Heart left ventricle (tissue), 16 donors: ENCODE results near the gene PODXL2. TPM values are rescaled to one million over a fixed set of nuclear protein-coding genes. Genes with fewer than 3 reads are reported as not detected.

Source experiments
- ATAC-seq, 4 donors: fragments of 200-7000 bp; cut with Tn5 transposase; one replicate each; pipeline ENCODE4 v1.9.1; 2020 to 2022; ENCODE audit warnings: moderate library complexity in 4 of 4, mild to moderate bottlenecking in 3 of 4, moderate number of reproducible peaks in 1 of 4
- DNase-seq, 5 donors: peaks; one replicate each; pipeline ENCODE4 v3.0.0-alpha.2; 2020
- H3K27ac ChIP-seq, 12 donors: fragments of 200-600 bp; sonication (generic) in 4 of 12; one replicate each; pipeline versions ENCODE4 v1.5.0 to v1.8.0; 2016 to 2022; ENCODE audit warnings: mild to moderate bottlenecking in 2 of 12
- H3K27me3 ChIP-seq, 9 donors: fragments of 200-600 bp; sonication (generic) in 2 of 9; one replicate each; pipeline versions ENCODE4 v1.5.1 to v1.8.0; 2016 to 2022; ENCODE audit warnings: mild to moderate bottlenecking in 3 of 9
- H3K36me3 ChIP-seq, 9 donors: fragments of 200-600 bp; sonication (generic) in 2 of 9; one replicate each; pipeline versions ENCODE4 v1.5.0 to v1.8.0; 2018 to 2022; ENCODE audit warnings: mild to moderate bottlenecking in 2 of 9
- H3K4me1 ChIP-seq, 12 donors: fragments of 200-600 bp; sonication (generic) in 4 of 12; one replicate each; pipeline versions ENCODE4 v1.5.0 to v1.8.0; 2016 to 2022; ENCODE audit warnings: mild to moderate bottlenecking in 3 of 12
- H3K4me3 ChIP-seq, 12 donors: fragments of 200-600 bp; sonication (generic) in 4 of 12; one replicate each; pipeline versions ENCODE4 v1.5.0 to v1.8.0; 2017 to 2022; ENCODE audit warnings: mild to moderate bottlenecking in 9 of 12, moderate library complexity in 4 of 12
- H3K9me3 ChIP-seq, 12 donors: fragments of 200-600 bp; sonication (generic) in 4 of 12; one replicate each; pipeline versions ENCODE4 v1.5.0 to v1.8.0; 2016 to 2022; ENCODE audit warnings: mild to moderate bottlenecking in 1 of 12
- CTCF ChIP-seq, 12 donors: fragments of 200-600 bp; sonication (generic) in 4 of 12; IDR thresholded peaks; one replicate each; pipeline versions ENCODE4 v1.5.0 to v1.8.0; 2018 to 2022; ENCODE audit warnings: antibody characterized with exemption in 12 of 12, mild to moderate bottlenecking in 5 of 12
- POLR2A ChIP-seq, 2 donors: fragments of 450-650 bp; IDR thresholded peaks; one replicate each; pipeline ENCODE4 v1.6.1; 2017; ENCODE audit warnings: antibody characterized with exemption in 2 of 2, mild to moderate bottlenecking in 2 of 2, moderate library complexity in 2 of 2
- WGBS, 4 donors: extraction: QIAGEN DNeasy Blood & Tissue Kit in 2 of 4; methylation state at CpG; one replicate each; pipeline versions ENCODE4 v1.1.5 to v1.1.7; 2013 to 2018; 5-methylcytosine and 5-hydroxymethylcytosine counted together
- intact Hi-C, 10 donors: fragments of 100-400 bp; cut with DNase I; formaldehyde crosslinking; loops; one replicate each; pipeline versions ENCODE4 v1.11.1 to v1.14.2; 2022
- polyA plus RNA-seq, 2 donors: library from polyadenylated mRNA; stranded (reverse); fragments of 200-250 nt; gene quantifications; one replicate each; pipeline ENCODE4 v1.2.3, GENCODE V29; 2013
- total RNA-seq, 9 donors: library from RNA; depleted of rRNA in 2 of 9; stranded (reverse); fragments of >200 nt in 2 of 9; fragmentation: NEBNext Ultra II Directional in 3 of 9; extraction: Animal tissue kit (Norgen Biotek cat#: 25700) in 3 of 9; gene quantifications; one replicate each; pipeline versions ENCODE4 v1.1.0 to v1.2.4, GENCODE V29; 2016 to 2023
- donor health status: ischemic (EF 13 %, LVEDD 7.1; RV severe dilation, severe dysfunction).
- donor health status: healthy with polysubstance abuse.
- donor health status: DM: no; HTN: yes; CAD: no.
- donor health status: DM: no; HTN: no; CAD: no.
- donor health status: ischemic (EF 25% LVEDD 6.9; RV normal size, moderate dysfunction).
- donor health status: ischemic (EF 25% LVEDD 5.7; RV mildly dilated, moderate dysfunction).
- donor health status: healthy.
- donor health status: DM: yes; HTN: yes; CAD: no.
- donor health status: ischemic (EF 35%, LVEDD 5.7; RV mildly dilated, moderate dysfunction).
- donor health status: nonischemic (EF 11% LVEDD 7.7; RV severe dilation, severe dysfunction).
- donor health status: DM: yes; HTN: yes; CAD: no.
- donor health status: PGD.
- donor health status: ischemic (EF 29% LVEDD 5.4; RV normal size, mild dysfunction).
- donor health status: nonischemic (EF 23%, LVEDD 6.1; RV moderate dilation, normal function).

Gene PODXL2
- total and polyA plus RNA-seq, 11 donors = 0.72 to 4.1 (median 2.1) TPM

GRCh38 chr3:127614928-127615589 lies 13.9 kb upstream of the PODXL2 start:
- Histone ChIP-seq H3K27ac (no peak overlapping the region), H3K27me3 (no peaks in the 10 kb centered on the region), H3K4me3 (no peak overlapping the region), H3K9me3 (no peaks in the 10 kb centered on the region), H3K4me1 (peaks cover 0 to 2% (median 0%) of the 10 kb centered on the region in 12 donors), H3K36me3 (peaks cover 0 to 41% (median 15%) of the 10 kb centered on the region in 9 donors)
- DNase-seq (no peak), ATAC-seq (no peak)
- 81 to 91% (median 84%) methylated on average over 4 of the region's 4 CpGs for WGBS, 4 donors
- TF ChIP-seq POLR2A (IDR thresholded peaks at IDR 0.05) (no peak), CTCF (IDR thresholded peaks at IDR 0.05) (no peak)
- intact Hi-C loops = no loop called here

GRCh38 chr3:127615631-127616305 lies 13.2 kb upstream of the PODXL2 start:
- DNase-seq (no peak), ATAC-seq (no peak)
- H3K27ac ChIP-seq = no peak overlapping the region
- intact Hi-C loops = no loop called here
- TF ChIP-seq POLR2A (IDR thresholded peaks at IDR 0.05) (no peak), CTCF (IDR thresholded peaks at IDR 0.05) (no peak)
- no peaks in the 10 kb centered on the region for H3K9me3 ChIP-seq
- 89 to 96% (median 93%) methylated on average over 6 of the region's 6 CpGs for WGBS, 4 donors
- peaks cover 0 to 2% (median 0%) of the 10 kb centered on the region in 12 donors for H3K4me1 ChIP-seq
- H3K4me3 ChIP-seq = no peak overlapping the region
- no peaks in the 10 kb centered on the region for H3K27me3 ChIP-seq
- peaks cover 0 to 42% (median 22%) of the 10 kb centered on the region in 9 donors for H3K36me3 ChIP-seq

- peaks cover 0 to 2% (median 0%) of the 10 kb centered on the region in 12 donors for H3K4me1 ChIP-seq
- intact Hi-C loops = no loop called here
- H3K27ac ChIP-seq = no peak overlapping the region
- peaks cover 0 to 48% (median 28%) of the 10 kb centered on the region in 9 donors for H3K36me3 ChIP-seq
- no peak for ATAC-seq
- H3K4me3 ChIP-seq = no peak overlapping the region
- no peaks in the 10 kb centered on the region for H3K27me3 ChIP-seq
- H3K9me3 ChIP-seq = no peaks in the 10 kb centered on the region
- TF ChIP-seq POLR2A (IDR thresholded peaks at IDR 0.05) (no peak), CTCF (IDR thresholded peaks at IDR 0.05) (no peak)
- DNase-seq = no peak
- WGBS, 4 donors = 94 to 100% (median 96%) methylated on average over 20 to 26 of the region's 26 CpGs
Measured at GRCh38 chr3:127616836-127617605, 12.0 kb upstream of the PODXL2 start.

- peaks cover 0 to 49% (median 30%) of the 10 kb centered on the region in 9 donors for H3K36me3 ChIP-seq
- no peak for DNase-seq
- WGBS, 4 donors = 92 to 98% (median 95%) methylated on average over 6 to 11 of the region's 11 CpGs
Measured at GRCh38 chr3:127618891-127619290, 10.1 kb upstream of the PODXL2 start.

More at GRCh38 chr3:127618891-127619290, 10.1 kb upstream of the PODXL2 start:
- TF ChIP-seq CTCF (IDR thresholded peaks at IDR 0.05) (no peak), POLR2A (IDR thresholded peaks at IDR 0.05) (no peak)
- Histone ChIP-seq H3K27ac (no peak overlapping the region), H3K4me1 (no peaks in the 10 kb centered on the region), H3K27me3 (no peaks in the 10 kb centered on the region), H3K9me3 (no peaks in the 10 kb centered on the region), H3K4me3 (no peak overlapping the region)
- intact Hi-C loops = no loop called here
- no peak for ATAC-seq
